ENCODE measurements around the gene PRSS38.

DNA sequence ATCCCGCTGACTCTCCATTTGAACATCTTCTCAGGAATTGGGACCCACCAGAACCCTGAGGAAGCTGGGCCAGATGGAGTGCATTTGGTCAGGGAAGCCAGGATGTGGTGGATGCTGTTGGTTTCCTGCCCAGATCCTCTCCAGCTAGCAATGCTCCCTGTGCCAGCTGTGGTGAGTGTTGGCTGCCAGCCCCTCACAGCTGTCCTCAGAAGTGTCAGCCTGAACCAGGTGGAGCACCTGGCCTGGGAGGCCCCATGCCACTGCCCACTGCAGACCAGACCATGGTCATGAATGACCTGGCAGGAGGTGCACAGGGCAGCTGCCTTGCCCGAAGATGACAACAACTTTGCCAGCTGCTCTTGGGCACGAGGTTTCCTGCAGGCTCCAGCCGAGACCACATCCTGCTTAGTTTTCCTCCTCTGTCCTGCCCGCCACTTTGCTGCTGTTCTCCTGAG is 54.4 kb downstream of the PRSS38 start:
- TF ChIP-seq, protein P1, sequence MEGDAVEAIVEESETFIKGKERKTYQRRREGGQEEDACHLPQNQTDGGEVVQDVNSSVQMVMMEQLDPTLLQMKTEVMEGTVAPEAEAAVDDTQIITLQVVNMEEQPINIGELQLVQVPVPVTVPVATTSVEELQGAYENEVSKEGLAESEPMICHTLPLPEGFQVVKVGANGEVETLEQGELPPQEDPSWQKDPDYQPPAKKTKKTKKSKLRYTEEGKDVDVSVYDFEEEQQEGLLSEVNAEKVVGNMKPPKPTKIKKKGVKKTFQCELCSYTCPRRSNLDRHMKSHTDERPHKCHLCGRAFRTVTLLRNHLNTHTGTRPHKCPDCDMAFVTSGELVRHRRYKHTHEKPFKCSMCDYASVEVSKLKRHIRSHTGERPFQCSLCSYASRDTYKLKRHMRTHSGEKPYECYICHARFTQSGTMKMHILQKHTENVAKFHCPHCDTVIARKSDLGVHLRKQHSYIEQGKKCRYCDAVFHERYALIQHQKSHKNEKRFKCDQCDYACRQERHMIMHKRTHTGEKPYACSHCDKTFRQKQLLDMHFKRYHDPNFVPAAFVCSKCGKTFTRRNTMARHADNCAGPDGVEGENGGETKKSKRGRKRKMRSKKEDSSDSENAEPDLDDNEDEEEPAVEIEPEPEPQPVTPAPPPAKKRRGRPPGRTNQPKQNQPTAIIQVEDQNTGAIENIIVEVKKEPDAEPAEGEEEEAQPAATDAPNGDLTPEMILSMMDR (IDR thresholded peaks at IDR 0.05), result no peak
- TF ChIP-seq POLR2A (IDR thresholded peaks at IDR 0.05), result no peak

Measured in prostate gland (tissue), 2 donors.